CD4-positive, alpha-beta T cell (primary cell): Measurements from ENCODE around the gene FNDC1. TPM values are rescaled to one million over a fixed set of nuclear protein-coding genes. Genes with fewer than 3 reads are reported as not detected.

Source experiments
- ATAC-seq: fragments of 200-7000 bp; cut with Tn5 transposase; one replicate; pipeline ENCODE4 v1.10.0; 2022; ENCODE audit warnings: mild to moderate bottlenecking; ENCODE audit not compliant: poor library complexity
- CTCF ChIA-PET: fragments of 350-600 bp; sonication (Branson Sonifier 250); formaldehyde crosslinking; loops from one replicate; lab custom pipeline; 2021; ENCODE audit warnings: antibody characterized with exemption, inconsistent platforms; lab: Charles Lee
- POLR2A ChIA-PET: fragments of 350-600 bp; sonication (Branson Sonifier 250); formaldehyde crosslinking; loops from one replicate; lab custom pipeline; 2021; ENCODE audit warnings: antibody characterized with exemption, inconsistent platforms; lab: Charles Lee
- DNase-seq, 14 experiments: peaks; one replicate each; pipeline ENCODE4 v3.0.0-alpha.2; 2013 to 2020; ENCODE audit warnings: mixed read lengths in 2 of 14
- H3K27ac ChIP-seq, 2 donors: one replicate each; pipeline versions ENCODE4 v1.5.1 to v1.7.0; 2013; ENCODE audit warnings: low read length in 2 of 2, low read depth in 1 of 2, mild to moderate bottlenecking in 1 of 2
- H3K27me3 ChIP-seq, 2 experiments: 1 replicate in 1 of 2; 2 replicates in 1 of 2; pipeline versions ENCODE4 v1.6.1 to v1.7.0; 2013; ENCODE audit warnings: low read length in 2 of 2, control low read depth in 1 of 2, mild to moderate bottlenecking in 1 of 2, moderate library complexity in 1 of 2; ENCODE audit not compliant: insufficient read depth in 2 of 2, control insufficient read depth in 1 of 2
- H3K36me3 ChIP-seq: one replicate; pipeline ENCODE4 v1.6.1; 2013; ENCODE audit warnings: low read length, control low read depth; ENCODE audit not compliant: insufficient read depth
- H3K4me1 ChIP-seq: one replicate; pipeline ENCODE4 v1.6.1; 2013; ENCODE audit warnings: low read length, control low read depth; ENCODE audit not compliant: insufficient read depth
- H3K4me3 ChIP-seq: one replicate; pipeline ENCODE4 v1.5.1; 2013; ENCODE audit warnings: mild to moderate bottlenecking, low read length, moderate library complexity
- H3K9me3 ChIP-seq, 2 experiments: 1 replicate in 1 of 2; 2 replicates in 1 of 2; pipeline versions ENCODE4 v1.6.1 to v1.7.0; 2013; ENCODE audit warnings: low read length in 2 of 2, mild to moderate bottlenecking in 2 of 2, control low read depth in 1 of 2, moderate library complexity in 1 of 2; ENCODE audit not compliant: control insufficient read depth in 1 of 2, insufficient read depth in 1 of 2
- H3K27ac Mint-ChIP-seq: one replicate; pipeline ENCODE4 v1.8.0; 2020; ENCODE audit warnings: mixed read lengths
- H3K27me3 Mint-ChIP-seq: one replicate; pipeline ENCODE4 v1.8.0; 2021; ENCODE audit warnings: mixed read lengths
- H3K36me3 Mint-ChIP-seq: one replicate; pipeline ENCODE4 v1.8.0; 2021; ENCODE audit warnings: low read depth, mixed read lengths
- H3K4me1 Mint-ChIP-seq: one replicate; pipeline ENCODE4 v1.8.0; 2021; ENCODE audit warnings: low read depth, mixed read lengths
- H3K4me3 Mint-ChIP-seq: one replicate; pipeline ENCODE4 v1.8.0; 2020; ENCODE audit warnings: mild to moderate bottlenecking, mixed read lengths
- H3K9me3 Mint-ChIP-seq: one replicate; pipeline ENCODE4 v1.8.0; 2020; ENCODE audit warnings: mixed read lengths
- CTCF ChIP-seq: fragments of 200-600 bp; IDR thresholded peaks from one replicate; pipeline ENCODE4 v1.8.0; 2022; ENCODE audit warnings: antibody characterized with exemption, mild to moderate bottlenecking
- intact Hi-C, 2 experiments: fragments of 100-400 bp; cut with DNase I in 1 of 2; cut with micrococcal nuclease in 1 of 2; formaldehyde crosslinking; loops; one replicate each; pipeline versions ENCODE4 v1.15.1 to v1.9.0; 2023 to 2025; cut with DNase I, micrococcal nuclease
- total RNA-seq, 174 experiments: library from RNA in 2 of 174; stranded (reverse) in 2 of 174; gene quantifications; one replicate each; pipeline ENCODE4 v1.2.3 and lab custom pipeline; 2021 to 2026

The FNDC1 gene
- total RNA-seq, 2 experiments from 2014 or later = not detected

DNA sequence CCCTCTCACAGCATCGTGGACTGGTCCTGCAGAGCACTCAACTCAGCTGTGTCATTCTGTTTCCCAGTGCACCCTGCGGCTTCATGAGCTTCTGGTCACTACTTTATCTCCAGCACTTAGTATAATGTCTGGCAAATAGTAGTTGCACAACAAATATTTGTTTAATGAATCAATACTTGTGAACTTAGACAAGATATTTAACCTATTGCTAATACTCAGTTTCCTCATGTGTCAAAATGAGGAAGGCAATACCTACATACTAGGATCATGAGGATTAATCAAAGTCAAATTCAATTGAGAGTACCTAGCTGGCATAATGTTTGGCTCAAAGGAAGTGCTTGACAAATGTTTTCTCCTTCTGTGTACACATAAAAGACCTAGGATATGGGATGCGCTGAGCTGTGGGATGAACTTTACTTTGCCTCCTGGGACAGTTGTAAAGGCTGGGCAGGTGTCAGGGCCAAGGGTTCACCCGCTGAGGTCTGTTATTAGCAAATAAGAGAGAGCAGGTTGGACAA, 86.3 kb downstream of the FNDC1 start:
- POLR2A ChIA-PET = no interaction called here
- no peaks in the 10 kb centered on the region for H3K36me3 Mint-ChIP-seq
- H3K27ac Mint-ChIP-seq = no peak overlapping the region
- ATAC-seq = no peak
- Histone ChIP-seq H3K27ac (no peak overlapping the region), H3K4me3 (no peak overlapping the region), H3K36me3 (no peaks in the 10 kb centered on the region), H3K27me3 (peaks cover 0 to 4% of the 10 kb centered on the region in 2 experiments), H3K4me1 (no peaks in the 10 kb centered on the region), H3K9me3 (no peaks in the 10 kb centered on the region)
- H3K27me3 Mint-ChIP-seq = peaks cover 22% of the 10 kb centered on the region
- CTCF ChIA-PET = no interaction called here
- no peaks in the 10 kb centered on the region for H3K9me3 Mint-ChIP-seq
- H3K4me1 Mint-ChIP-seq = no peaks in the 10 kb centered on the region
- H3K4me3 Mint-ChIP-seq = no peak overlapping the region
- no peak for TF ChIP-seq CTCF
- intact Hi-C loops = loop anchor here in 1 of 2 experiments (10.0 kb wide), 1 partner anchor 689 kb away; no protein-coding TSS in a partner anchor
- DNase-seq = no peak

GRCh38 chr6:159256128-159256527, 86.9 kb downstream of the FNDC1 start:
- no peaks in the 10 kb centered on the region for H3K9me3 ChIP-seq
- intact Hi-C loops = loop anchor here in 1 of 2 experiments (10.0 kb wide), 1 partner anchor 689 kb away; no protein-coding TSS in a partner anchor
- ATAC-seq (no peak), DNase-seq (no peak)
- no peaks in the 10 kb centered on the region for H3K36me3 ChIP-seq
- no peak overlapping the region for H3K27ac ChIP-seq
- H3K4me3 ChIP-seq = no peak overlapping the region
- peaks cover 0 to 4% of the 10 kb centered on the region in 2 experiments for H3K27me3 ChIP-seq
- Mint-ChIP-seq H3K4me3 (no peak overlapping the region), H3K9me3 (no peaks in the 10 kb centered on the region), H3K27ac (no peak overlapping the region), H3K27me3 (peaks cover 18% of the 10 kb centered on the region), H3K36me3 (no peaks in the 10 kb centered on the region), H3K4me1 (no peaks in the 10 kb centered on the region)
- CTCF ChIA-PET = no interaction called here
- no peaks in the 10 kb centered on the region for H3K4me1 ChIP-seq
- POLR2A ChIA-PET = no interaction called here
- TF ChIP-seq CTCF = no peak

DNA sequence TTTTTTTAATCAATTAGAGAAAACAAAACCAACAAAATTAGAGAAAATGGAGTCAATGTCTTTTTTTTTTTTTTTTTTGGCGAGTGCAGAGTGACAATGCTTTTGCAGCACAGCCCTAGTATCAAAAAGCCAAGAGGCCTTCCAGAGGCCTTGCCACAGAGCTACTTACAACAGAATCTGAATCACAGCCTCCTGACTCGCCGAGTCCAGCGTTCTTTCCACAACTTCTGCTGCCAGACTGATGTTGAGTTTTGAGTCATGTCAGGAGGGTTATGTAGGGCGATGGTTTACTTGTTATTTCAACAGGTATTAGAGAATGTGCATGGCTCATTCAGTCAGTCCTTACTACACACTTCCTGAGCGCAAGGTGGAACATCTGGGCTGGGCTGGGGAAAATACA, 88.6 kb downstream of the FNDC1 start:
- Mint-ChIP-seq H3K27ac (no peak overlapping the region), H3K9me3 (no peaks in the 10 kb centered on the region), H3K27me3 (peaks cover 15% of the 10 kb centered on the region), H3K4me1 (no peaks in the 10 kb centered on the region), H3K36me3 (no peaks in the 10 kb centered on the region), H3K4me3 (no peak overlapping the region)
- ChIA-PET CTCF (no interaction called here), POLR2A (no interaction called here)
- Histone ChIP-seq H3K36me3 (no peaks in the 10 kb centered on the region), H3K27ac (no peak overlapping the region), H3K27me3 (peaks cover 0 to 4% of the 10 kb centered on the region in 2 experiments), H3K4me1 (no peaks in the 10 kb centered on the region), H3K9me3 (no peaks in the 10 kb centered on the region), H3K4me3 (no peak overlapping the region)
- no peak for TF ChIP-seq CTCF
- intact Hi-C loops = loop anchor here in 1 of 2 experiments (10.0 kb wide), 1 partner anchor 687 kb away; no protein-coding TSS in a partner anchor
- DNase-seq (no peak), ATAC-seq (no peak)
